HEK293 (cell line): Measurements from ENCODE around the gene SSBP3.
A peak's percentile ranks its signal among the peaks of the same experiment; 100 is the strongest.

Experiments used
- CTCF ChIA-PET: fragments of 350-600 bp; formaldehyde crosslinking; extraction: SDS; loops from one replicate; lab custom pipeline; 2021; ENCODE audit warnings: antibody characterized with exemption; lab: Yijun Ruan, JAX
- POLR2A ChIA-PET: fragments of 300-600 bp; formaldehyde crosslinking; extraction: SDS; loops from one replicate; lab custom pipeline; 2020; ENCODE audit warnings: antibody characterized with exemption, inconsistent platforms; lab: Yijun Ruan, JAX
- H3K27ac ChIP-seq: fragments of 200-500 bp; sonication (Bioruptor generic); 2 replicates; pipeline ENCODE4 v1.5.1; 2014; ENCODE audit warnings: low read depth, low read length, control low read depth, inconsistent platforms; ENCODE audit errors: extremely low read depth
- H3K36me3 ChIP-seq, 2 experiments: fragments of 200-500 bp in 1 of 2; sonication (Bioruptor generic) in 1 of 2; 1 replicate in 1 of 2; 2 replicates in 1 of 2; pipeline ENCODE4 v1.5.1; 2014 to 2017; ENCODE audit warnings: inconsistent platforms in 2 of 2, low read length in 2 of 2; ENCODE audit not compliant: control insufficient read depth in 2 of 2, insufficient read depth in 1 of 2
- H3K4me1 ChIP-seq: fragments of 200-500 bp; sonication (Bioruptor generic); 2 replicates; pipeline ENCODE4 v1.5.1; 2014; ENCODE audit warnings: mild to moderate bottlenecking, low read length, inconsistent platforms; ENCODE audit not compliant: control insufficient read depth, insufficient read depth
- H3K4me3 ChIP-seq: 2 replicates; pipeline ENCODE4 v1.5.1; 2011; ENCODE audit warnings: low read depth, mild to moderate bottlenecking, control low read depth, low read length, moderate library complexity
- H3K9me3 ChIP-seq: fragments of 200-500 bp; sonication (Bioruptor generic); 2 replicates; pipeline ENCODE4 v1.5.1; 2014; ENCODE audit warnings: low read depth, low read length, inconsistent platforms; ENCODE audit not compliant: control insufficient read depth, insufficient read depth
- AEBP2 ChIP-seq: fragments of 450-650 bp; formaldehyde crosslinking; IDR thresholded peaks from 2 replicates; pipeline ENCODE4 v1.5.1; 2016; ENCODE audit warnings: missing biosample characterization, missing genetic modification characterization, borderline replicate concordance
- GLIS1 ChIP-seq: fragments of 450-650 bp; formaldehyde crosslinking; IDR thresholded peaks from 2 replicates; pipeline ENCODE4 v1.5.1; 2016; ENCODE audit warnings: missing biosample characterization, missing genetic modification characterization
- OVOL3 ChIP-seq: fragments of 450-650 bp; formaldehyde crosslinking; IDR thresholded peaks from 2 replicates; pipeline ENCODE4 v1.5.1; 2016; ENCODE audit warnings: missing biosample characterization, missing genetic modification characterization
- PRDM1 ChIP-seq: fragments of 450-650 bp; formaldehyde crosslinking; IDR thresholded peaks from 2 replicates; pipeline ENCODE4; 2016; ENCODE audit warnings: missing biosample characterization, missing genetic modification characterization
- PRDM4 ChIP-seq: fragments of 450-650 bp; formaldehyde crosslinking; IDR thresholded peaks from 2 replicates; pipeline ENCODE4 v1.5.1; 2017; ENCODE audit warnings: missing biosample characterization, missing genetic modification characterization
- PRDM6 ChIP-seq: fragments of 450-650 bp; formaldehyde crosslinking; IDR thresholded peaks from 2 replicates; pipeline ENCODE4 v1.5.1; 2017; ENCODE audit warnings: missing biosample characterization, missing genetic modification characterization
- TRIM28 ChIP-seq: IDR thresholded peaks from 2 replicates; pipeline ENCODE4 v1.6.1; 2011; ENCODE audit warnings: low read length, control low read depth, borderline replicate concordance
- WT1 ChIP-seq: fragments of 450-650 bp; formaldehyde crosslinking; IDR thresholded peaks from 2 replicates; pipeline ENCODE4 v1.5.1; 2016; ENCODE audit warnings: missing biosample characterization, missing genetic modification characterization
- ZBTB17 ChIP-seq: fragments of 450-650 bp; formaldehyde crosslinking; IDR thresholded peaks from 2 replicates; pipeline ENCODE4 v1.5.1; 2016; ENCODE audit warnings: missing biosample characterization, missing genetic modification characterization
- ZBTB21 ChIP-seq: fragments of 450-650 bp; formaldehyde crosslinking; IDR thresholded peaks from 2 replicates; pipeline ENCODE4 v1.5.1; 2017; ENCODE audit warnings: missing biosample characterization, missing genetic modification characterization
- ZNF184 ChIP-seq: fragments of 450-650 bp; IDR thresholded peaks from 2 replicates; pipeline ENCODE4 v1.5.1; 2018; ENCODE audit warnings: missing biosample characterization, mild to moderate bottlenecking, missing genetic modification characterization
- ZNF341 ChIP-seq: fragments of 450-650 bp; formaldehyde crosslinking; IDR thresholded peaks from 2 replicates; pipeline ENCODE4; 2016; ENCODE audit warnings: low read depth, missing biosample characterization, missing genetic modification characterization
- ZNF366 ChIP-seq: fragments of 450-650 bp; formaldehyde crosslinking; conservative IDR thresholded peaks from 2 replicates; pipeline ENCODE4 v1.5.1; 2016; ENCODE audit warnings: missing biosample characterization, missing genetic modification characterization
- ZNF658 ChIP-seq: fragments of 450-650 bp; formaldehyde crosslinking; IDR thresholded peaks from 2 replicates; pipeline ENCODE4; 2016; ENCODE audit warnings: missing biosample characterization, missing genetic modification characterization
- ZNF660 ChIP-seq: fragments of 450-650 bp; IDR thresholded peaks from 2 replicates; pipeline ENCODE4 v1.5.1; 2018; ENCODE audit warnings: missing biosample characterization, mild to moderate bottlenecking, missing genetic modification characterization
- ZNF677 ChIP-seq: fragments of 450-650 bp; IDR thresholded peaks from 2 replicates; pipeline ENCODE4 v1.5.0; 2018; ENCODE audit warnings: missing biosample characterization, mild to moderate bottlenecking, missing genetic modification characterization, moderate library complexity

The SSBP3 gene

GRCh38 chr1:54327386-54328065 is 78.7 kb downstream of the SSBP3 start (continued):
- TF ChIP-seq WT1 (tag by site-specific recombination) (no peak), ZNF660 (tag by site-specific recombination) (no peak), PRDM6 (tag by site-specific recombination) (peak; percentile 67), PRDM1 (tag by site-specific recombination) (peak; percentile 51), ZNF658 (tag by site-specific recombination) (no peak), ZBTB17 (peak; percentile 83), TRIM28 (peak; percentile 72), ZBTB21 (peak; percentile 13; the same call in 1 of the 2 replicates), ZNF341 (peak; percentile 62), ZNF677 (tag by site-specific recombination) (no peak), OVOL3 (tag by site-specific recombination) (no peak)

GRCh38 chr1:54326543-54327385 is 79.4 kb downstream of the SSBP3 start:
- TF ChIP-seq AEBP2 (tag by site-specific recombination), result no peak
- 0 out of 2 replicates have a peak, but pooled peaks have one; percentile 38 for TF ChIP-seq PRDM4 (tag by site-specific recombination)
- TF ChIP-seq ZNF184 (tag by site-specific recombination), result no peak
- peak; percentile 93 for TF ChIP-seq ZNF341
- peak; percentile 55 for TF ChIP-seq GLIS1 (tag by site-specific recombination)
- TF ChIP-seq ZNF366 (tag by site-specific recombination), result peak; percentile 97
- ChIA-PET POLR2A (no interaction called here), CTCF (no interaction called here)
- Histone ChIP-seq H3K4me3 (no peak overlapping the region), H3K4me1 (peaks cover 19% of the 10 kb centered on the region), H3K36me3 (peaks cover 0 to 4% of the 10 kb centered on the region in 2 experiments; a peak in 1 of 3 replicates), H3K9me3 (no peaks in the 10 kb centered on the region), H3K27ac (no peak overlapping the region; the same call in 1 of the 2 replicates)
